Psoas muscle (tissue), 8 donors: ENCODE data around the gene SAE1. TPM values are rescaled to one million over a fixed set of nuclear protein-coding genes. Genes with fewer than 3 reads are reported as not detected.

Experiments
- ATAC-seq, 4 donors: fragments of 200-7000 bp; cut with Tn5 transposase; one replicate each; pipeline ENCODE4 v1.9.1; 2020; ENCODE audit warnings: moderate library complexity in 3 of 4, mild to moderate bottlenecking in 2 of 4
- DNase-seq, 2 donors: peaks; one replicate each; pipeline ENCODE4 v3.0.0-alpha.2; 2020
- H3K27ac ChIP-seq: fragments of 200-600 bp; one replicate; pipeline ENCODE4 v1.8.0; 2022
- H3K27me3 ChIP-seq, 3 donors: fragments of 200-600 bp in 1 of 3; one replicate each; pipeline versions ENCODE4 v1.6.1 to v1.8.0; 2013 to 2022; ENCODE audit warnings: low read length in 2 of 3, mild to moderate bottlenecking in 2 of 3, moderate library complexity in 1 of 3; ENCODE audit not compliant: insufficient read depth in 3 of 3
- H3K36me3 ChIP-seq, 2 donors: fragments of 200-600 bp in 1 of 2; one replicate each; pipeline versions ENCODE4 v1.6.1 to v1.8.0; 2013 to 2022; ENCODE audit warnings: low read depth in 1 of 2, mild to moderate bottlenecking in 1 of 2, moderate library complexity in 1 of 2; ENCODE audit not compliant: insufficient read depth in 1 of 2
- H3K4me1 ChIP-seq: fragments of 200-600 bp; one replicate; pipeline ENCODE4 v1.8.0; 2022
- H3K4me3 ChIP-seq: fragments of 200-600 bp; one replicate; pipeline ENCODE4 v1.8.0; 2022; ENCODE audit warnings: mild to moderate bottlenecking
- H3K9me3 ChIP-seq: fragments of 200-600 bp; one replicate; pipeline ENCODE4 v1.8.0; 2022
- WGBS, 3 donors: extraction: QIAGEN DNeasy Blood & Tissue Kit; methylation state at CpG; one replicate each; pipeline versions ENCODE4 v1.1.6 to v1.1.7; 2013; 5-methylcytosine and 5-hydroxymethylcytosine counted together
- intact Hi-C, 2 donors: fragments of 100-400 bp; cut with DNase I; formaldehyde crosslinking; loops; one replicate each; pipeline versions ENCODE4 v1.11.0 to v1.14.2; 2022
- long read RNA-seq, 2 donors: library from polyadenylated mRNA; unstranded; transcript quantifications; one replicate each; pipeline ENCODE4 v2.0.0, GENCODE V29; 2021
- polyA plus RNA-seq, 3 donors: library from polyadenylated mRNA; stranded (reverse); fragments of 200-250 nt; gene quantifications; one replicate each; pipeline ENCODE4 v1.2.3, GENCODE V29; 2013
- total RNA-seq, 4 donors: library from RNA; stranded (reverse); fragmentation: NEBNext Ultra II Directional in 2 of 4; extraction: Animal tissue kit (Norgen Biotek cat#: 25700) in 2 of 4; gene quantifications; one replicate each; pipeline versions ENCODE4 v1.2.1 to v1.2.4, GENCODE V29; 2021 to 2023
- TF ChIP-seq, protein P1 (sequence below): fragments of 200-600 bp; IDR thresholded peaks from one replicate; pipeline ENCODE4 v1.8.0; 2022; ENCODE audit warnings: antibody characterized with exemption
- donor health status: healthy with polysubstance abuse.
- donor health status: DM: no; HTN: no; CAD: no; lungs with moderate emphysema.
- donor health status: Bipolar disorder and iron deficiency.
- donor health status: healthy.
- donor health status: DM: yes; HTN: yes; CAD: no.
- donor health status: DM: no; HTN: no; CAD: no.
- donor health status: DM: no; HTN: no; CAD: no.
- donor health status: DM: yes; HTN: yes; CAD: no.

SAE1 gene
- total RNA-seq (10 to 100 TPM; 37.8 to 55.8 (median 41.5) TPM), polyA plus RNA-seq (10 to 100 TPM; 30.7 to 63.4 (median 62.0) TPM)
- long read RNA-seq, donor 1, transcript SAE1-201 (9 exons, 2,049 nt): major isoform, 26 of 31 reads
- long read RNA-seq, donor 1, partial matches to known transcripts: 2 of 31 reads
- long read RNA-seq, donor 1, other reads (novel, unspliced or antisense): 3 of 31 reads
- long read RNA-seq, donor 2, transcript SAE1-201 (9 exons, 2,049 nt): major isoform, 50 of 72 reads
- long read RNA-seq, donor 2, partial matches to known transcripts: 10 of 72 reads
- long read RNA-seq, donor 2, other reads (novel, unspliced or antisense): 11 of 72 reads

- peak within 1 kb of the TSS; percentile 77 for H3K27ac ChIP-seq
- peak within 1 kb of the TSS; percentile 80 for H3K4me3 ChIP-seq
- ATAC-seq: peak; percentile 91 to 98 (median 94)
- H3K36me3 ChIP-seq: peaks cover 0 to 10% of the 10 kb centered on the region in 2 donors
- TF ChIP-seq, protein P1, sequence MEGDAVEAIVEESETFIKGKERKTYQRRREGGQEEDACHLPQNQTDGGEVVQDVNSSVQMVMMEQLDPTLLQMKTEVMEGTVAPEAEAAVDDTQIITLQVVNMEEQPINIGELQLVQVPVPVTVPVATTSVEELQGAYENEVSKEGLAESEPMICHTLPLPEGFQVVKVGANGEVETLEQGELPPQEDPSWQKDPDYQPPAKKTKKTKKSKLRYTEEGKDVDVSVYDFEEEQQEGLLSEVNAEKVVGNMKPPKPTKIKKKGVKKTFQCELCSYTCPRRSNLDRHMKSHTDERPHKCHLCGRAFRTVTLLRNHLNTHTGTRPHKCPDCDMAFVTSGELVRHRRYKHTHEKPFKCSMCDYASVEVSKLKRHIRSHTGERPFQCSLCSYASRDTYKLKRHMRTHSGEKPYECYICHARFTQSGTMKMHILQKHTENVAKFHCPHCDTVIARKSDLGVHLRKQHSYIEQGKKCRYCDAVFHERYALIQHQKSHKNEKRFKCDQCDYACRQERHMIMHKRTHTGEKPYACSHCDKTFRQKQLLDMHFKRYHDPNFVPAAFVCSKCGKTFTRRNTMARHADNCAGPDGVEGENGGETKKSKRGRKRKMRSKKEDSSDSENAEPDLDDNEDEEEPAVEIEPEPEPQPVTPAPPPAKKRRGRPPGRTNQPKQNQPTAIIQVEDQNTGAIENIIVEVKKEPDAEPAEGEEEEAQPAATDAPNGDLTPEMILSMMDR: peak; percentile 48
- no peaks in the 10 kb centered on the region for H3K9me3 ChIP-seq
- intact Hi-C loops: loop anchor here in 1 of 2 donors (1.0 kb wide), 1 partner anchor 95 kb away; no protein-coding TSS in a partner anchor
- DNase-seq: peak; percentile 94 to 97
- no peaks in the 10 kb centered on the region for H3K4me1 ChIP-seq
- 0 to 1% (median 1%) methylated on average over 51 of the region's 51 CpGs for WGBS, 3 donors
- H3K27me3 ChIP-seq: no peaks in the 10 kb centered on the region
These were observed at the start of gene SAE1 for GRCh38 chr19:47130589-47131227. Gene SAE1 (plus strand): TSS chr19:47130835. CDS start chr19:47130931, 96 bp downstream.

DNA sequence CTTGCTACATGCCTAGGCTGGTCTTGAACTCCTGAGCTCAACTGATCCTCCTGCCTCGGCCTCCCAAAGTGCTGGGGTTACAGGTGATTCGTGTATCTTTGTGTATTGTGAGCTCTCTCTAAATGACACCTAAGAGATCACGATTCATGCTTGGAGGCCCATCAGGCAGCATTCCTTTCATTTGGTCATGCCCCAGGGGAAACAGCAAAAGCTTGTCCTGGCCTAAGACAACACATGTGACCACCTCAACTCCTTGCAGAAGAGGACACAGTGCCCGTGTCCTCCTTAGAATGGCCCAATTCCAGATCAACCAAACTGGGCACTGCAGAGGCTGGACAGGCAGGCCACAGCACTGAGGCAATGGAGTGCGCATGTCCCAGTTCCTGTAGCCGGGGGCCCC lies 49.5 kb upstream of the SAE1 start:
- 62 to 84% (median 65%) methylated on average over 6 of the region's 6 CpGs for WGBS, 3 donors
- Histone ChIP-seq H3K27me3 (no peaks in the 10 kb centered on the region), H3K4me3 (no peak overlapping the region), H3K27ac (no peak overlapping the region), H3K36me3 (peaks cover 7 to 96% of the 10 kb centered on the region in 2 donors), H3K4me1 (peaks cover 8% of the 10 kb centered on the region), H3K9me3 (no peaks in the 10 kb centered on the region)
- DNase-seq (no peak), ATAC-seq (no peak)
- TF ChIP-seq, protein P1: no peak
- intact Hi-C loops: no loop called here

GRCh38 chr19:47082493-47082892 lies 48.1 kb upstream of the SAE1 start:
- Histone ChIP-seq H3K27me3 (no peaks in the 10 kb centered on the region), H3K36me3 (peaks cover 7 to 96% of the 10 kb centered on the region in 2 donors), H3K4me1 (peaks cover 8% of the 10 kb centered on the region), H3K4me3 (no peak overlapping the region), H3K9me3 (no peaks in the 10 kb centered on the region), H3K27ac (no peak overlapping the region)
- TF ChIP-seq, protein P1: no peak
- 93 to 97% (median 94%) methylated on average over 5 of the region's 5 CpGs for WGBS, 3 donors
- DNase-seq (no peak), ATAC-seq (no peak)
- intact Hi-C loops: no loop called here

GRCh38 chr19:47084879-47085439 lies 45.7 kb upstream of the SAE1 start:
- Histone ChIP-seq H3K36me3 (peaks cover 7 to 98% of the 10 kb centered on the region in 2 donors), H3K9me3 (no peaks in the 10 kb centered on the region), H3K27me3 (no peaks in the 10 kb centered on the region), H3K4me3 (no peak overlapping the region), H3K4me1 (peaks cover 2% of the 10 kb centered on the region), H3K27ac (no peak overlapping the region)
- TF ChIP-seq, protein P1: no peak
- WGBS, 3 donors: 92 to 93% (median 92%) methylated on average over 24 of the region's 24 CpGs
- ATAC-seq (no peak), DNase-seq (peak in 1 of 2 donors; percentile 29)
- intact Hi-C loops: loop anchor here in 1 of 2 donors (2.0 kb wide), 1 partner anchor 44 kb away; no protein-coding TSS in a partner anchor
